ENCODE results near the gene SLC34A1. TPM values are rescaled to one million over a fixed set of nuclear protein-coding genes. Genes with fewer than 3 reads are reported as not detected.
"Not testable (repeated sequence)": the region's sequence is repeated elsewhere in the genome, so short reads cannot be mapped to it uniquely, and the experiment has no call there.

The SLC34A1 gene
- total RNA-seq, 1 donor from 2014 or later, result not detected

- peaks cover 2% of the 10 kb centered on the region for H3K4me1 Mint-ChIP-seq (ENCODE audit: low read depth, unreplicated experiment)
- no peaks in the 10 kb centered on the region for H3K36me3 Mint-ChIP-seq (ENCODE audit: unreplicated experiment)
- H3K27ac Mint-ChIP-seq (ENCODE audit: unreplicated experiment), result no peak within 1 kb of the TSS
- H3K4me3 Mint-ChIP-seq (ENCODE audit: unreplicated experiment), result no peak within 1 kb of the TSS
- peaks cover 10% of the 10 kb centered on the region for H3K27me3 Mint-ChIP-seq (ENCODE audit: unreplicated experiment)
- H3K9me3 Mint-ChIP-seq (ENCODE audit: unreplicated experiment), result peaks cover 3% of the 10 kb centered on the region
- TF ChIP-seq CTCF (IDR thresholded peaks at IDR 0.05; ENCODE audit: partially characterized antibody, unreplicated experiment), result no peak
- DNase-seq, result no peak
Observed at GRCh38 chr5:177409043-177409801, 25.0 kb downstream of the SLC34A1 start, which contains the start of gene F12. F12 (minus strand) TSS chr5:177409564; CDS start chr5:177409527, 37 bp downstream.

DNA sequence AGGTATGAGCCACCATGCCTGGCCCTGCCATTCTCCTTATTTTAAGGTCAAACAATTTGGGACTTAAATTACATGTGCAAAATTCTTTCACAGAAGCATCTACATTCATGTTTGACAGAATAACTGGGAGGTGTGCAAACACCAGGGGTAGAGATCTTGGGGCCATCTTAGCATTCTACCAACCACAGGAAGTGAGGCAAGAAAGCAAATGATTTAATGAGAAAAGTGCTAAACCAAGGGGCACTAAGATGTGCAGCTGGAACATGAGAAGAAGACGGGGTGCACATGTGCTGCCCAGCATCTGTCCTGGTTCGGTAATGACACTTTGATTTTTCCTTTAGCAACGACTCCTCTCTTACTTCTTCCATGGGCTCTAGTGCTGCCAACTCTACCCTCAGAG, 26.3 kb downstream of the SLC34A1 start:
- H3K27ac Mint-ChIP-seq (ENCODE audit: unreplicated experiment), result no peak overlapping the region
- H3K4me3 Mint-ChIP-seq (ENCODE audit: unreplicated experiment), result no peak overlapping the region
- H3K4me1 Mint-ChIP-seq (ENCODE audit: low read depth, unreplicated experiment), result no peaks in the 10 kb centered on the region
- H3K9me3 Mint-ChIP-seq (ENCODE audit: unreplicated experiment), result peaks cover 3% of the 10 kb centered on the region
- TF ChIP-seq CTCF (IDR thresholded peaks at IDR 0.05; ENCODE audit: partially characterized antibody, unreplicated experiment), result no peak
- H3K36me3 Mint-ChIP-seq (ENCODE audit: unreplicated experiment), result no peaks in the 10 kb centered on the region
- H3K27me3 Mint-ChIP-seq (ENCODE audit: unreplicated experiment), result peaks cover 8% of the 10 kb centered on the region
- no peak for DNase-seq

DNA sequence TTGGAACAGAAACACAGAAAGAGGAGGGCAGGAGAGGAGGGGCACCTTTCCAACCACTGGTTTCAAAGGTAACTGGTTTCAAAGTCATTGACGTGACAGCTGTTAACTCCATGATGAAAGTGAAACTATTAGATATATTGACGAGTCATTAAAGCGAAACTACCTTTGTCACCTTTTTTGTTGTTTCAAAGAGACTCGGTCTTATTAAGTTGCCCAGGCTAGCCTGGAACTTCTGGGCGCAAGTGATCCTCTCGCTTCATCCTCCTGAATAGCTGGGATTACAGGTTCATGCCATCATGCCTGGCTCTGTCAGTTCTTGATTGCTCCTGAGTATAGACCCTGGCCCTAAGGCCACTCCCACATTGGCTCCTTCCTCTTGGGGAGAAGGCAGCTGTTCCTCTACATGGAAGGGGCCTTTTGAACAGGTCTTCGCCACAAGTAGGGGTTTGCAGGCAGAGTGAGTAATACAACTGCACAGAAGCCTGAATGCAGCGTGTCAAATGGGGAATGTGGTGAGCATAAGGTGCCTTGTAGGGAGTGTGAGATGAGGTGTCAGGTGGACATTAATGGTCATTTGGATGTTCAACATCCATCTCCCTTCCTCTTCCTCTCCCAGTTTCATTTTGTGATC, 28.5 kb downstream of the SLC34A1 start:
- H3K36me3 Mint-ChIP-seq (ENCODE audit: unreplicated experiment), result no peaks in the 10 kb centered on the region
- H3K4me1 Mint-ChIP-seq (ENCODE audit: low read depth, unreplicated experiment), result no peaks in the 10 kb centered on the region
- TF ChIP-seq CTCF (IDR thresholded peaks at IDR 0.05; ENCODE audit: partially characterized antibody, unreplicated experiment), result no peak
- no peak overlapping the region for H3K27ac Mint-ChIP-seq (ENCODE audit: unreplicated experiment)
- DNase-seq, result no peak
- H3K4me3 Mint-ChIP-seq (ENCODE audit: unreplicated experiment), result no peak overlapping the region
- H3K27me3 Mint-ChIP-seq (ENCODE audit: unreplicated experiment), result peaks cover 13% of the 10 kb centered on the region
- peaks cover 2% of the 10 kb centered on the region for H3K9me3 Mint-ChIP-seq (ENCODE audit: unreplicated experiment)

GRCh38 chr5:177414481-177414880, 30.2 kb downstream of the SLC34A1 start:
- no peak for TF ChIP-seq CTCF (IDR thresholded peaks at IDR 0.05; ENCODE audit: partially characterized antibody, unreplicated experiment)
- Mint-ChIP-seq H3K27me3 (ENCODE audit: unreplicated experiment) (peaks cover 8% of the 10 kb centered on the region), H3K36me3 (ENCODE audit: unreplicated experiment) (no peaks in the 10 kb centered on the region), H3K4me1 (ENCODE audit: low read depth, unreplicated experiment) (no peaks in the 10 kb centered on the region), H3K27ac (ENCODE audit: unreplicated experiment) (no peak overlapping the region), H3K4me3 (ENCODE audit: unreplicated experiment) (no peak overlapping the region), H3K9me3 (ENCODE audit: unreplicated experiment) (peaks cover 2% of the 10 kb centered on the region)
- DNase-seq, result no peak

- H3K9me3 Mint-ChIP-seq (ENCODE audit: unreplicated experiment); H3K27me3 Mint-ChIP-seq (ENCODE audit: unreplicated experiment); DNase-seq; H3K4me1 Mint-ChIP-seq (ENCODE audit: low read depth, unreplicated experiment); H3K36me3 Mint-ChIP-seq (ENCODE audit: unreplicated experiment); H3K27ac Mint-ChIP-seq (ENCODE audit: unreplicated experiment); H3K4me3 Mint-ChIP-seq (ENCODE audit: unreplicated experiment): not testable (repeated sequence)
Observed at GRCh38 chr5:177417081-177417480, 32.8 kb downstream of the SLC34A1 start.
